GM12865 (cell line): Measurements from ENCODE around the gene KPNA3.

Experiments used
- DNase-seq: peaks from one replicate; pipeline ENCODE4 v3.0.0; 2010; ENCODE audit warnings: low read depth
- H3K4me3 ChIP-seq: 2 replicates; pipeline ENCODE4 v1.5.1; 2011; ENCODE audit warnings: mild to moderate bottlenecking, low read depth, low read length, control low read depth
- CTCF ChIP-seq: IDR thresholded peaks from 2 replicates; pipeline ENCODE4 v1.5.1; 2011; ENCODE audit warnings: low read length, control low read depth, low read depth, inconsistent platforms; ENCODE audit not compliant: insufficient read depth; ENCODE audit errors: missing control alignments

The KPNA3 gene

GRCh38 chr13:49784886-49785570 lies 7.5 kb downstream of the KPNA3 start:
- DNase-seq = no peak

GRCh38 chr13:49783865-49784264 lies 8.6 kb downstream of the KPNA3 start:
- DNase-seq = no peak
- no peak for TF ChIP-seq CTCF
- H3K4me3 ChIP-seq = no peak overlapping the region

More at GRCh38 chr13:49784886-49785570, 7.5 kb downstream of the KPNA3 start:
- no peak for TF ChIP-seq CTCF
- no peak overlapping the region for H3K4me3 ChIP-seq

- no peak for DNase-seq
- no peak for TF ChIP-seq CTCF
Observed at GRCh38 chr13:49782784-49783183, 9.7 kb downstream of the KPNA3 start.

GRCh38 chr13:49781806-49782205 lies 10.7 kb downstream of the KPNA3 start:
- DNase-seq = no peak
- TF ChIP-seq CTCF = no peak
- H3K4me3 ChIP-seq = no peak overlapping the region

More at GRCh38 chr13:49782784-49783183, 9.7 kb downstream of the KPNA3 start:
- H3K4me3 ChIP-seq = no peak overlapping the region

- no peak for DNase-seq
- no peak for TF ChIP-seq CTCF
- H3K4me3 ChIP-seq = no peak overlapping the region
Observed at GRCh38 chr13:49779721-49780120, 12.8 kb downstream of the KPNA3 start.

GRCh38 chr13:49777746-49778614 lies 14.5 kb downstream of the KPNA3 start:
- DNase-seq = no peak
- TF ChIP-seq CTCF = no peak
- no peak overlapping the region for H3K4me3 ChIP-seq
